ENCODE measurements around the gene KDSR.

Gene KDSR

DNA sequence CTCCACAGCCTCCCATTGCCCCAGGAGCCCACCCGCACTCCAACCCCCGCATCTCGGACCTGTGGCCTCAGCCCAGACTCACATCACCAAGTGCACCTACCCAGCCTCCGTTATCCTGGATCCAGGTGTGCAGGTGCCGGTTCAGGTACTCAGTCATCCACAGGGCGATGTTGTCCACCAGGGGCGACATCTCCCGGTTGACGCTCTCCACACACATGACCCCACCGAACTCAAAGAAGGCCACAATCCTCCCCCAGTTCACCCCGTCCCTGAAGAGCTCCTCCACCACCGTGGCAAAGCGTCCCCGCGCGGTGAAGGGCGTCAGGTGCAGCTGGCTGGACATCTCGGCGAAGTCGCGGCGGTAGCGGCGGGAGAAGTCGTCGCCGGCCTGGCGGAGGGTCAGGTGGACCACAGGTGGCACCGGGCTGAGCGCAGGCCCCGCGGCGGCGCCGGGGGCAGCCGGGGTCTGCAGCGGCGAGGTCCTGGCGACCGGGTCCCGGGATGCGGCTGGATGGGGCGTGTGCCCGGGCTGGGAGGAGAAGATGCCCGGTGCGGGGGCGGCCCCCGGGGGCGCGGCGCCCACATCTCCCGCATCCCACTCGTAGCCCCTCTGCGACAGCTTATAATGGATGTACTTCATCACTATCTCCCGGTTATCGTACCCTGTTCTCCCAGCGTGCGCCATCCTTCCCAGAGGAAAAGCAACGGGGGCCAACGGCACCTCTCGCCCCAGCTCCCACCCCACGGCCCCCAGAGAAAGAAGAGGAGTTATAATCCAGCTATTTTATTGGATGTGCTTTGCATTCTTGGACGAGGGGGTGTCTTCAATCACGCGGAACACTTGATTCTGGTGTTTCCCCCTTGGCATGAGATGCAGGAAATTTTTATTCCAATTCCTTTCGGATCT is 48.8 kb downstream of the KDSR start:
- H3K4me1 ChIP-seq = peaks cover 5% of the 10 kb centered on the region
- DNase-seq = peak; percentile 79
- TF ChIP-seq, protein P1, sequence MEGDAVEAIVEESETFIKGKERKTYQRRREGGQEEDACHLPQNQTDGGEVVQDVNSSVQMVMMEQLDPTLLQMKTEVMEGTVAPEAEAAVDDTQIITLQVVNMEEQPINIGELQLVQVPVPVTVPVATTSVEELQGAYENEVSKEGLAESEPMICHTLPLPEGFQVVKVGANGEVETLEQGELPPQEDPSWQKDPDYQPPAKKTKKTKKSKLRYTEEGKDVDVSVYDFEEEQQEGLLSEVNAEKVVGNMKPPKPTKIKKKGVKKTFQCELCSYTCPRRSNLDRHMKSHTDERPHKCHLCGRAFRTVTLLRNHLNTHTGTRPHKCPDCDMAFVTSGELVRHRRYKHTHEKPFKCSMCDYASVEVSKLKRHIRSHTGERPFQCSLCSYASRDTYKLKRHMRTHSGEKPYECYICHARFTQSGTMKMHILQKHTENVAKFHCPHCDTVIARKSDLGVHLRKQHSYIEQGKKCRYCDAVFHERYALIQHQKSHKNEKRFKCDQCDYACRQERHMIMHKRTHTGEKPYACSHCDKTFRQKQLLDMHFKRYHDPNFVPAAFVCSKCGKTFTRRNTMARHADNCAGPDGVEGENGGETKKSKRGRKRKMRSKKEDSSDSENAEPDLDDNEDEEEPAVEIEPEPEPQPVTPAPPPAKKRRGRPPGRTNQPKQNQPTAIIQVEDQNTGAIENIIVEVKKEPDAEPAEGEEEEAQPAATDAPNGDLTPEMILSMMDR (IDR thresholded peaks at IDR 0.05; ENCODE audit: low read depth, low read length) = peak; percentile 72
- peak overlapping the region; percentile 84 for H3K4me3 ChIP-seq (ENCODE audit: low read depth, low read length)
- no peaks in the 10 kb centered on the region for H3K27me3 ChIP-seq
- no peaks in the 10 kb centered on the region for H3K9me3 ChIP-seq
- no peaks in the 10 kb centered on the region for H3K36me3 ChIP-seq

DNA sequence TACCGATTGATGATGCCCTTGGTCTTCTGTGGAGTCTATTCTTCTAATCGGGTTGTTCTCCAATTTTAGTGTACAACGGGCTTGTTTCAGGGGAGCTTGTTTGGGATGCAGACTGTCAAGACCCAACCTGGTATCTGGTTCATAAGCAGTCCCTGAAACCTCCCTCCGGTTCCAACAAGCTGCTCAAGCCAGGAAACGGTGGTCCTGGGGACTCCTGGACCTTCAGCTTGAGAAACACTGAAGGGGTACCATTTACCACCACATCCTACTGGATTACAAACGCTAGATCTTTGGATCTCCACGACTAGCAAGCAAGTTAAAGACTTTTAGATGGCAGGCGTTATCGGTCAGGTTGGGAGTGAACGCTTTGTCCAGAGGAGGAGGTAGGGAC is 49.5 kb downstream of the KDSR start:
- no peaks in the 10 kb centered on the region for H3K36me3 ChIP-seq
- no peaks in the 10 kb centered on the region for H3K9me3 ChIP-seq
- peak overlapping the region; percentile 84 for H3K4me3 ChIP-seq (ENCODE audit: low read depth, low read length)
- H3K27me3 ChIP-seq = no peaks in the 10 kb centered on the region
- DNase-seq = no peak
- H3K4me1 ChIP-seq = peaks cover 2% of the 10 kb centered on the region
- TF ChIP-seq, protein P1 (IDR thresholded peaks at IDR 0.05; ENCODE audit: low read depth, low read length) = no peak

DNA sequence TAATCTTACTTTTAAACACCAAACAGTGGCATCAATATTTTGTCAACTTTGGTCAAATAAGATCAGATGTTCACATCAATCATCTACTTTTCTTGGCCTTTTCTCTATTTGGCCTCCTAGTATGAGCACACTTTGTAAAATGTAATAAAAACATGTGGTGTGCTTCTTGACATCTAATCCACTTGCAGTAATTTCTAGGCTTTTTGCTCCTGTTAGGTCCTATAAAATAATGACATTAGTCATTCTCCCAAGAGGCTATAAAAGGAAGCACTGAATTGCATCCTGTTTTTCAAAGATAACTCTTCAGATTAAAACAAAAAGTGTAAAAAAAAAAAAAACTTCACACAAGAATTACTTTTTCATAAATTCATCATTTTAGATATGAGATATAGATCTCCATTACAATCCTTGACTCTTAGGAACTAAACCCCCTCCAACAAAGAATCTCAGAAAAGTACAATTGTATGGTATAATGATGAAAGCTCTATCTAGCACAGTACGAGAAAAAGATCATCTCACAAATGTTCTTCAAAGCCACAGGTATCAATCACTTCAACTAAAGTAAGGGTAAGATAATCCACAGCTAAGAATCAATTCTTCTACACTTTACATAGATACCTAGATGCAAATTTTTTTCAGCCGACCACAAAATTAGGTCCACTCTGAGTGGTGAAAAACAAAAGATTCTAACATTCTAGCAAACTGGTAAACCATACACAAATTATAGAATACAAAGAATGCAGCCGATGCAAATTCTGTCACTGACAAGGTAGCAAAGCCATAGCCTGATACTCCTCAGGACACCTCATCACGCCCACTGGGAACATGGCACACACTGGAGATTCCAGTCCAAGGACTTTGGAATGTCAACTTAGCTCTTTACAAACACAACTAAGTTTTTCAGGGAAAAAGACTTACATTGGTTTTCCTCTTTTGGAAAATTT is 50.1 kb downstream of the KDSR start:
- no peak for DNase-seq
- H3K27me3 ChIP-seq = no peaks in the 10 kb centered on the region
- H3K9me3 ChIP-seq = no peaks in the 10 kb centered on the region
- TF ChIP-seq, protein P1 (IDR thresholded peaks at IDR 0.05; ENCODE audit: low read depth, low read length) = no peak
- H3K4me3 ChIP-seq (ENCODE audit: low read depth, low read length) = peak overlapping the region; percentile 84
- no peaks in the 10 kb centered on the region for H3K4me1 ChIP-seq
- H3K36me3 ChIP-seq = no peaks in the 10 kb centered on the region

DNA sequence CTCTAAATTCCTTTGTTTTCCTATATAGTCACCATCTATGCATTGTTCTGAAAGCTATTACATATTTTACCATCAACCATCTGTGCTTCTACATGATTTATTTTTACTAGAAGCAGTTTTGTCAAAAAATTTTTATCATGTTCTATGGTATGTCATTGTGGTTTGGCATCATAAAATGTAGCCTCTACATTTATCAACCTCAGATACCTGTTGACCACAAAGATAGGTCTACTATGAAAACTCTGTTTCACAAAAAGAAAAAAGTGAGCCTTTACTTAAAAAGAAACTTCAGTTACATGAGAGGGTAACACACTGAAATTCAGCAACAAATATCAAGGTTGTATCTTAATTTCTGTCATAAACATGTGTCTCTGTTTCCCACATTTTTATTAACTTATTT is 51.1 kb downstream of the KDSR start:
- peaks cover 2% of the 10 kb centered on the region; the same call in 1 of the 2 replicates for H3K4me1 ChIP-seq
- TF ChIP-seq, protein P1 (IDR thresholded peaks at IDR 0.05; ENCODE audit: low read depth, low read length) = no peak
- H3K4me3 ChIP-seq (ENCODE audit: low read depth, low read length) = peak overlapping the region; percentile 84

DNA sequence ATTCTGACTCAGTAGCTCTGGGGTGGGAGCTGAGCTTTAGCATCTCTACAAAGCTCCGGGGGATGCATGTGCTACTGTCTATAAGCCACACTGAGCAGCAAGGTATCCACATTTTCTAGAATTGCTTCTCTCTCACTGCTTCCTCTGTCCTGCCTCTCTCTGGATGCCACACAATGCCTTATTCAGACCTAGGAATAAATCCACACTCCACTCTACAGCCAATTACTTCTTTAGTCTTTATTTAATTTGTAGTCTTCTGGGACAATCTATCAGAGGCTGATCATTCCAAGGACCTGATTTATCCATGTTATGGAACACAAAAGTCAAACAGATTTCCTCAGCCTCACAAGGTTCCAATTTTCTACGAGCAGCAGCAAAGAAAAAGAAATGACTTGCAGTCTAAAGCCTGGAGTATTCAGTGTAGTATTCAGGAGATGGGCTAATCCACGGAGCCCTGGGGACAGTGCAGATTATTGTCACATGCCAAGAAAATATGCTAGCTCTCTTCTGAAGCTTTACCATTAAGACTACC is 51.8 kb downstream of the KDSR start:
- no peaks in the 10 kb centered on the region for H3K9me3 ChIP-seq
- H3K4me3 ChIP-seq (ENCODE audit: low read depth, low read length) = peak overlapping the region; percentile 84
- no peaks in the 10 kb centered on the region for H3K27me3 ChIP-seq
- TF ChIP-seq, protein P1 (IDR thresholded peaks at IDR 0.05; ENCODE audit: low read depth, low read length) = no peak
- no peak for DNase-seq
- H3K36me3 ChIP-seq = no peaks in the 10 kb centered on the region
- peaks cover 2% of the 10 kb centered on the region; the same call in 1 of the 2 replicates for H3K4me1 ChIP-seq

More for the DNA sequence above, 51.1 kb downstream of the KDSR start:
- DNase-seq = no peak
- no peaks in the 10 kb centered on the region for H3K9me3 ChIP-seq
- H3K36me3 ChIP-seq = no peaks in the 10 kb centered on the region
- no peaks in the 10 kb centered on the region for H3K27me3 ChIP-seq

Data from BE2C (cell line).